Panc1 (cell line): ENCODE results near the gene TOX3.

Source experiments
- CTCF ChIP-seq: fragments of 450-650 bp; IDR thresholded peaks from 2 replicates; pipeline ENCODE4 v1.5.1; 2017; ENCODE audit warnings: mild to moderate bottlenecking
- POLR2AphosphoS5 ChIP-seq: IDR thresholded peaks from 2 replicates; pipeline ENCODE4 v1.6.1; 2012; ENCODE audit warnings: mild to moderate bottlenecking, low read depth, low read length, moderate library complexity
- REST ChIP-seq, 2 experiments: IDR thresholded peaks; 2 replicates each; pipeline ENCODE4 v1.6.1; 2011 to 2012; ENCODE audit warnings: low read depth in 2 of 2, control low read depth in 1 of 2, low read length in 1 of 2, mild to moderate bottlenecking in 1 of 2, moderate library complexity in 1 of 2; ENCODE audit not compliant: insufficient read depth in 1 of 2
- SIN3A ChIP-seq: IDR thresholded peaks from 2 replicates; pipeline ENCODE4 v1.6.1; 2012; ENCODE audit warnings: low read depth, mild to moderate bottlenecking, low read length, moderate library complexity, borderline replicate concordance; ENCODE audit not compliant: insufficient read depth
- TCF7L2 ChIP-seq: IDR thresholded peaks from 2 replicates; pipeline ENCODE4 v1.6.1; 2011; ENCODE audit warnings: mild to moderate bottlenecking, low read depth, low read length, inconsistent platforms

GRCh38 chr16:52584354-52585320, 37.7 kb upstream of the TOX3 start:
- TF ChIP-seq CTCF (no peak), TCF7L2 (no peak), POLR2AphosphoS5 (no peak), SIN3A (no peak), REST (IDR thresholded peaks at IDR 0.05; ENCODE audit: insufficient read depth in 1 of 2, low read depth in 2 of 2, low read length in 1 of 2) (no peak)
